ENCODE results near the gene FCER1G.
A peak's percentile ranks its signal among the peaks of the same experiment; 100 is the strongest.

- TF ChIP-seq CTCF (IDR thresholded peaks at IDR 0.05) (no peak), POLR2A (IDR thresholded peaks at IDR 0.05) (peak in 1 of 3 donors; percentile 6)
Observed at GRCh38 chr1:161197560-161198193, 17.4 kb upstream of the FCER1G start.

All from body of pancreas (tissue), 4 donors.